HepG2 (cell line): ENCODE data around the gene IDH3G. TPM values are rescaled to one million over a fixed set of nuclear protein-coding genes. Genes with fewer than 3 reads are reported as not detected.
A peak's percentile ranks its signal among the peaks of the same experiment; 100 is the strongest.

Experiments used
- BCL6 ChIP-seq: IDR thresholded peaks from 2 replicates; pipeline ENCODE4 v1.6.1; 2016; ENCODE audit warnings: missing genetic modification reagents, missing compliant biosample characterization
- BRD4 ChIP-seq: sonication (generic); formaldehyde crosslinking; IDR thresholded peaks from 2 replicates; pipeline ENCODE4 v1.4.0; 2020; ENCODE audit warnings: missing genetic modification reagents
- GRHL1 ChIP-seq: sonication (generic); formaldehyde crosslinking; conservative IDR thresholded peaks from 2 replicates; pipeline ENCODE4 v1.8.0; 2022; ENCODE audit warnings: missing genetic modification reagents
- KLF15 ChIP-seq: sonication (generic); formaldehyde crosslinking; IDR thresholded peaks from 2 replicates; pipeline ENCODE4 v1.8.1; 2023; ENCODE audit warnings: borderline replicate concordance, mild to moderate bottlenecking, inconsistent platforms, missing genetic modification reagents, mixed read lengths
- MATR3 ChIP-seq: sonication (generic); formaldehyde crosslinking; IDR thresholded peaks from 2 replicates; pipeline ENCODE4 v1.4.0; 2020; ENCODE audit warnings: missing genetic modification reagents
- NPAS2 ChIP-seq: sonication (generic); formaldehyde crosslinking; IDR thresholded peaks from 2 replicates; pipeline ENCODE4 v1.8.0; 2022; ENCODE audit warnings: mild to moderate bottlenecking, missing genetic modification reagents, borderline replicate concordance
- PHF8 ChIP-seq: sonication (generic); formaldehyde crosslinking; IDR thresholded peaks from 2 replicates; pipeline ENCODE4 v1.5.0; 2020; ENCODE audit warnings: missing genetic modification reagents
- PRDM15 ChIP-seq: sonication (generic); formaldehyde crosslinking; IDR thresholded peaks from 2 replicates; pipeline ENCODE4 v1.4.0; 2020; ENCODE audit warnings: missing genetic modification reagents
- RXRB ChIP-seq: IDR thresholded peaks from 2 replicates; pipeline ENCODE4 v1.6.1; 2016; ENCODE audit warnings: borderline replicate concordance, missing genetic modification reagents, missing compliant biosample characterization
- SP1 ChIP-seq, 2 experiments: fragments of 450-650 bp in 1 of 2; sonication (generic) in 1 of 2; formaldehyde crosslinking in 1 of 2; IDR thresholded peaks; 2 replicates each; pipeline versions ENCODE4 v1.4.0 to v1.6.1; 2016 to 2020; ENCODE audit warnings: missing genetic modification reagents in 1 of 2
- SRF ChIP-seq: IDR thresholded peaks from 2 replicates; pipeline ENCODE4 v1.6.1; 2011; ENCODE audit warnings: mild to moderate bottlenecking, low read depth, low read length, moderate library complexity
- ZFP91 ChIP-seq: sonication (generic); formaldehyde crosslinking; IDR thresholded peaks from 2 replicates; pipeline ENCODE4 v1.9.0; 2022; ENCODE audit warnings: missing genetic modification reagents, mild to moderate bottlenecking, borderline replicate concordance
- ZFY ChIP-seq: sonication (generic); formaldehyde crosslinking; IDR thresholded peaks from 2 replicates; pipeline ENCODE4 v1.4.0; 2020; ENCODE audit warnings: missing genetic modification reagents
- ZNF276 ChIP-seq: sonication (generic); formaldehyde crosslinking; IDR thresholded peaks from 2 replicates; pipeline ENCODE4 v1.4.0; 2020; ENCODE audit warnings: mild to moderate bottlenecking, low read depth, missing genetic modification reagents
- ZNF331 ChIP-seq: sonication (generic); formaldehyde crosslinking; IDR thresholded peaks from 2 replicates; pipeline ENCODE4 v1.4.0; 2020; ENCODE audit warnings: missing genetic modification reagents
- ZNF558 ChIP-seq: sonication (generic); formaldehyde crosslinking; IDR thresholded peaks from 2 replicates; pipeline ENCODE4 v1.9.0; 2022; ENCODE audit warnings: mild to moderate bottlenecking, missing genetic modification reagents, borderline replicate concordance
- ZNF572 ChIP-seq: sonication (generic); formaldehyde crosslinking; IDR thresholded peaks from 2 replicates; pipeline ENCODE4 v1.5.1; 2020; ENCODE audit warnings: mild to moderate bottlenecking, missing genetic modification reagents
- ZNF652 ChIP-seq: IDR thresholded peaks from 2 replicates; pipeline ENCODE4 v1.6.1; 2016; ENCODE audit warnings: low read depth, borderline replicate concordance
- ZSCAN29 ChIP-seq: sonication (generic); formaldehyde crosslinking; conservative IDR thresholded peaks from 2 replicates; pipeline ENCODE4 v1.4.0; 2020; ENCODE audit warnings: mild to moderate bottlenecking, missing genetic modification reagents
- polyA plus RNA-seq, 8 experiments: library from polyadenylated mRNA; depleted of rRNA in 3 of 8; stranded (reverse) in 7 of 8; unstranded in 1 of 8; fragments of >200 nt; fragmentation: Illumina TruSeq in 4 of 8; extraction: Trizol in 4 of 8; gene quantifications; 2 replicates each; pipeline versions ENCODE4 v1.2.1 to v1.2.3, GENCODE V29; 2011 to 2016; ENCODE audit warnings: low read depth in 4 of 8, missing spikeins in 1 of 8, mixed read lengths in 1 of 8; ENCODE audit not compliant: insufficient read depth in 1 of 8
- total RNA-seq, 5 experiments: library from RNA; depleted of rRNA; stranded (reverse); fragments of >200 nt; fragmentation: Illumina TruSeq; extraction: Trizol; gene quantifications; 2 replicates each; pipeline ENCODE4 v1.2.3, GENCODE V29; 2016; ENCODE audit warnings: low read depth in 1 of 5

The IDH3G gene
- total and polyA plus RNA-seq, 2 of the 13 experiments (the other 11 are each of a cell fraction or from before 2014, with no cell fraction given): 18.7 to 35.5 TPM

- TF ChIP-seq GRHL1 (CRISPR knock-in tag) (no peak), ZNF572 (CRISPR knock-in tag) (no peak), SRF (no peak), ZNF558 (CRISPR knock-in tag) (no peak), SP1 (IDR thresholded peaks at IDR 0.05) (no peak), SP1 (CRISPR knock-in tag; IDR thresholded peaks at IDR 0.05) (peak; percentile 62), NPAS2 (CRISPR knock-in tag) (no peak), ZNF331 (CRISPR knock-in tag) (no peak), ZSCAN29 (CRISPR knock-in tag) (no peak), BRD4 (CRISPR knock-in tag) (no peak), MATR3 (CRISPR knock-in tag) (no peak), RXRB (CRISPR knock-in tag) (0 out of 2 replicates have a peak, but pooled peaks have one; percentile 21), PRDM15 (CRISPR knock-in tag) (no peak), ZFY (CRISPR knock-in tag) (no peak; the same call in 1 of the 2 replicates), ZFP91 (CRISPR knock-in tag) (peak; percentile 45; the same call in 1 of the 2 replicates), KLF15 (CRISPR knock-in tag) (no peak), PHF8 (CRISPR knock-in tag) (no peak), BCL6 (0 out of 2 replicates have a peak, but pooled peaks have one; percentile 13), ZNF652 (CRISPR knock-in tag) (no peak), ZNF276 (CRISPR knock-in tag) (no peak)
Measured at GRCh38 chrX:153763989-153764755, 30.0 kb downstream of the IDH3G start, which contains the start of gene PLXNB3 (continued).
